ENCODE data around the gene KIAA0753. TPM values are rescaled to one million over a fixed set of nuclear protein-coding genes. Genes with fewer than 3 reads are reported as not detected.

The KIAA0753 gene
- total RNA-seq, 1 experiment from 2014 or later: 25.9 TPM

GRCh38 chr17:6544011-6544370 lies 96.5 kb downstream of the KIAA0753 start:
- intact Hi-C loops (cut with micrococcal nuclease; ENCODE audit: unreplicated experiment): no loop called here
- DNase-seq: no peak
- H3K4me3 Mint-ChIP-seq (ENCODE audit: low read depth, unreplicated experiment): no peak overlapping the region
- no peaks in the 10 kb centered on the region for H3K27me3 Mint-ChIP-seq (ENCODE audit: unreplicated experiment)
- no TSS peak for BruUV-seq (replicated peaks)
- no peak overlapping the region for H3K27ac Mint-ChIP-seq (ENCODE audit: unreplicated experiment)
- no peaks in the 10 kb centered on the region for H3K4me1 Mint-ChIP-seq (ENCODE audit: low read depth, unreplicated experiment)
- peaks cover 6% of the 10 kb centered on the region for H3K36me3 Mint-ChIP-seq (ENCODE audit: insufficient read depth, unreplicated experiment)
- TF ChIP-seq, protein P1, sequence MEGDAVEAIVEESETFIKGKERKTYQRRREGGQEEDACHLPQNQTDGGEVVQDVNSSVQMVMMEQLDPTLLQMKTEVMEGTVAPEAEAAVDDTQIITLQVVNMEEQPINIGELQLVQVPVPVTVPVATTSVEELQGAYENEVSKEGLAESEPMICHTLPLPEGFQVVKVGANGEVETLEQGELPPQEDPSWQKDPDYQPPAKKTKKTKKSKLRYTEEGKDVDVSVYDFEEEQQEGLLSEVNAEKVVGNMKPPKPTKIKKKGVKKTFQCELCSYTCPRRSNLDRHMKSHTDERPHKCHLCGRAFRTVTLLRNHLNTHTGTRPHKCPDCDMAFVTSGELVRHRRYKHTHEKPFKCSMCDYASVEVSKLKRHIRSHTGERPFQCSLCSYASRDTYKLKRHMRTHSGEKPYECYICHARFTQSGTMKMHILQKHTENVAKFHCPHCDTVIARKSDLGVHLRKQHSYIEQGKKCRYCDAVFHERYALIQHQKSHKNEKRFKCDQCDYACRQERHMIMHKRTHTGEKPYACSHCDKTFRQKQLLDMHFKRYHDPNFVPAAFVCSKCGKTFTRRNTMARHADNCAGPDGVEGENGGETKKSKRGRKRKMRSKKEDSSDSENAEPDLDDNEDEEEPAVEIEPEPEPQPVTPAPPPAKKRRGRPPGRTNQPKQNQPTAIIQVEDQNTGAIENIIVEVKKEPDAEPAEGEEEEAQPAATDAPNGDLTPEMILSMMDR (IDR thresholded peaks at IDR 0.05; ENCODE audit: unreplicated experiment): no peak
- CTCF ChIA-PET: no interaction called here
- no peaks in the 10 kb centered on the region for H3K9me3 Mint-ChIP-seq (ENCODE audit: low read depth, unreplicated experiment)

GRCh38 chr17:6543079-6544010 lies 97.2 kb downstream of the KIAA0753 start:
- DNase-seq: no peak
- no peaks in the 10 kb centered on the region for H3K27me3 Mint-ChIP-seq (ENCODE audit: unreplicated experiment)
- BruUV-seq (replicated peaks): no TSS peak
- H3K9me3 Mint-ChIP-seq (ENCODE audit: low read depth, unreplicated experiment): no peaks in the 10 kb centered on the region
- H3K36me3 Mint-ChIP-seq (ENCODE audit: insufficient read depth, unreplicated experiment): peaks cover 6% of the 10 kb centered on the region
- TF ChIP-seq, protein P1 (IDR thresholded peaks at IDR 0.05; ENCODE audit: unreplicated experiment): no peak
- H3K4me3 Mint-ChIP-seq (ENCODE audit: low read depth, unreplicated experiment): no peak overlapping the region
- intact Hi-C loops (cut with micrococcal nuclease; ENCODE audit: unreplicated experiment): no loop called here
- CTCF ChIA-PET: no interaction called here
- H3K4me1 Mint-ChIP-seq (ENCODE audit: low read depth, unreplicated experiment): no peaks in the 10 kb centered on the region
- no peak overlapping the region for H3K27ac Mint-ChIP-seq (ENCODE audit: unreplicated experiment)

- no peak overlapping the region for H3K27ac Mint-ChIP-seq (ENCODE audit: unreplicated experiment)
- TF ChIP-seq, protein P1 (IDR thresholded peaks at IDR 0.05; ENCODE audit: unreplicated experiment): no peak
- no peak overlapping the region for H3K4me3 Mint-ChIP-seq (ENCODE audit: low read depth, unreplicated experiment)
- no peaks in the 10 kb centered on the region for H3K27me3 Mint-ChIP-seq (ENCODE audit: unreplicated experiment)
- no peak for DNase-seq
- no peaks in the 10 kb centered on the region for H3K4me1 Mint-ChIP-seq (ENCODE audit: low read depth, unreplicated experiment)
- peaks cover 6% of the 10 kb centered on the region for H3K36me3 Mint-ChIP-seq (ENCODE audit: insufficient read depth, unreplicated experiment)
- CTCF ChIA-PET: no interaction called here
- BruUV-seq (replicated peaks): no TSS peak
- intact Hi-C loops (cut with micrococcal nuclease; ENCODE audit: unreplicated experiment): no loop called here
- H3K9me3 Mint-ChIP-seq (ENCODE audit: low read depth, unreplicated experiment): no peaks in the 10 kb centered on the region
Measured at GRCh38 chr17:6542577-6542976, 97.9 kb downstream of the KIAA0753 start.

GRCh38 chr17:6541886-6542285 lies 98.6 kb downstream of the KIAA0753 start:
- Mint-ChIP-seq H3K27me3 (ENCODE audit: unreplicated experiment) (no peaks in the 10 kb centered on the region), H3K4me3 (ENCODE audit: low read depth, unreplicated experiment) (no peak overlapping the region), H3K27ac (ENCODE audit: unreplicated experiment) (no peak overlapping the region), H3K9me3 (ENCODE audit: low read depth, unreplicated experiment) (no peaks in the 10 kb centered on the region), H3K4me1 (ENCODE audit: low read depth, unreplicated experiment) (no peaks in the 10 kb centered on the region), H3K36me3 (ENCODE audit: insufficient read depth, unreplicated experiment) (peaks cover 6% of the 10 kb centered on the region)
- CTCF ChIA-PET: interaction anchor here (1.2 kb wide), 1 partner anchor 10 kb away, joined by 4 read pairs; no protein-coding TSS in a partner anchor
- intact Hi-C loops (cut with micrococcal nuclease; ENCODE audit: unreplicated experiment): no loop called here
- no peak for DNase-seq
- TF ChIP-seq, protein P1 (IDR thresholded peaks at IDR 0.05; ENCODE audit: unreplicated experiment): no peak
- BruUV-seq (replicated peaks): no TSS peak

Measured in Calu3 (cell line).